Stimulated activated CD8-positive, alpha-beta memory T cell treated with anti-CD3 and anti-CD28 coated beads, Interleukin-7, amount 100 ng/mL, for 24 hours (primary cell): ENCODE results near the gene SDR9C7.
"Not testable (repeated sequence)": the region's sequence is repeated elsewhere in the genome, so short reads cannot be mapped to it uniquely, and the experiment has no call there.

Experiments
- DNase-seq: peaks from one replicate; pipeline ENCODE4 v3.0.0-alpha.2; 2020; ENCODE audit warnings: low read depth

SDR9C7 gene

GRCh38 chr12:56916296-56916995 lies 17.8 kb downstream of the SDR9C7 start:
- no peak for DNase-seq

GRCh38 chr12:56914724-56915123 lies 19.5 kb downstream of the SDR9C7 start:
- DNase-seq, result no peak

GRCh38 chr12:56914256-56914655 lies 20.0 kb downstream of the SDR9C7 start:
- no peak for DNase-seq

GRCh38 chr12:56909403-56909802 lies 24.8 kb downstream of the SDR9C7 start:
- DNase-seq, result not testable (repeated sequence)

- no peak for DNase-seq
These were observed 26.1 kb downstream of the SDR9C7 start for GRCh38 chr12:56908136-56908535.

GRCh38 chr12:56905852-56906251 lies 28.4 kb downstream of the SDR9C7 start:
- DNase-seq, result no peak

GRCh38 chr12:56903374-56903773 lies 30.8 kb downstream of the SDR9C7 start:
- no peak for DNase-seq

GRCh38 chr12:56901313-56901712 lies 32.9 kb downstream of the SDR9C7 start:
- not testable (repeated sequence) for DNase-seq

GRCh38 chr12:56900583-56900982 lies 33.6 kb downstream of the SDR9C7 start:
- no peak for DNase-seq

- no peak for DNase-seq
These were observed 35.3 kb downstream of the SDR9C7 start for GRCh38 chr12:56898938-56899337.

- DNase-seq, result no peak
These were observed 36.3 kb downstream of the SDR9C7 start for GRCh38 chr12:56897844-56898361.

- DNase-seq, result no peak
These were observed 38.1 kb downstream of the SDR9C7 start for GRCh38 chr12:56896082-56896481.

- no peak for DNase-seq
These were observed 39.4 kb downstream of the SDR9C7 start for GRCh38 chr12:56894698-56895368.

- DNase-seq, result not testable (repeated sequence)
These were observed 42.3 kb downstream of the SDR9C7 start for GRCh38 chr12:56891885-56892284.

GRCh38 chr12:56886319-56886718 lies 47.9 kb downstream of the SDR9C7 start:
- DNase-seq, result no peak

GRCh38 chr12:56885316-56885715 lies 48.9 kb downstream of the SDR9C7 start:
- no peak for DNase-seq

- DNase-seq, result no peak
These were observed 49.8 kb downstream of the SDR9C7 start for GRCh38 chr12:56884421-56884820.

- DNase-seq, result not testable (repeated sequence)
These were observed 51.8 kb downstream of the SDR9C7 start for GRCh38 chr12:56882407-56882806.

- DNase-seq, result no peak
These were observed 53.8 kb downstream of the SDR9C7 start for GRCh38 chr12:56880125-56880992.

- DNase-seq, result not testable (repeated sequence)
These were observed 54.7 kb downstream of the SDR9C7 start for GRCh38 chr12:56879240-56880124.

- DNase-seq, result no peak
These were observed 56.2 kb downstream of the SDR9C7 start for GRCh38 chr12:56878010-56878339.
